Breast epithelium (tissue), 3 donors: ENCODE results near the gene SKOR1.

ENCODE experiments used
- POLR2A ChIP-seq: fragments of 450-650 bp; IDR thresholded peaks from one replicate; pipeline ENCODE4 v1.6.1; 2016; ENCODE audit warnings: antibody characterized with exemption, mild to moderate bottlenecking, moderate library complexity
- TF ChIP-seq, protein P1 (sequence below), 3 donors: fragments of 450-650 bp; IDR thresholded peaks; one replicate each; pipeline ENCODE4 v1.5.1; 2016 to 2017; ENCODE audit warnings: antibody characterized with exemption in 3 of 3, mild to moderate bottlenecking in 3 of 3, moderate library complexity in 3 of 3

DNA sequence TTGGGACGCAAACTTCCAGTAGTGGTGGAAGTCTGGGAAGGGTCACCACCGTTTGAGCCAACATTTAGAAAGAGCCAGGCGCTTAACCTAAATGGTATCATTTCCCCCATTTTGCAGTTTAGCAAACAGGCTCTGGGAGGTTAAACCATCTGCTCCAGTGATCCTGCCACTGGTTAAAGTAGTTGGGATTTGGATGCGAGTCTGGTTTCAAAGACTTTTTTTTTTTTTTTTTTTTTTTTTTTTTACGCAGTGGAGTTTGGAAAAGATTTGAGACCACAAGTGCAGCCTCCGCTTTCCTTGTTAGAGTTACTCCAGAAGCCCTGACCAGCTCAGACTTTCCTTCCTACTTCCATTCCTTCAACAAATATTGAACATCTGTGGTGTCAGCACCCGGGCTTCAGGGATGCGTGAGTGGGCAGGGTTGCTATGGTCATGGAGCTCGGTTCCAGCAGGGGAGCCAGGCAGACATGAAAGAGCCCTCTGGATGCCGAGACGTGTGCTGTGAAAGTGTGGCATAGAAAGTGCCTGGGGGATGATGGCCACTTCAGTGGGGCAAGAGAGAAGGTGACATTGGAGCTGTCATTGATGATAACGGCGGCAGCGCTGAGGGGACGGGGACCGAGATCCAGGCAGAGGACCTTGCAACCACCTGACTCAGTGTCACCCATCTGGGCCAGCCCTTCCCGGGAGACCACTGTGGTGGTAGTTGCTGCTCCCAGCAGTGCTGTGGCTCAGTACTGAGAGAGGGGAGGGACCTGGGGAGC is 15.6 kb downstream of the SKOR1 start:
- TF ChIP-seq, protein P1, sequence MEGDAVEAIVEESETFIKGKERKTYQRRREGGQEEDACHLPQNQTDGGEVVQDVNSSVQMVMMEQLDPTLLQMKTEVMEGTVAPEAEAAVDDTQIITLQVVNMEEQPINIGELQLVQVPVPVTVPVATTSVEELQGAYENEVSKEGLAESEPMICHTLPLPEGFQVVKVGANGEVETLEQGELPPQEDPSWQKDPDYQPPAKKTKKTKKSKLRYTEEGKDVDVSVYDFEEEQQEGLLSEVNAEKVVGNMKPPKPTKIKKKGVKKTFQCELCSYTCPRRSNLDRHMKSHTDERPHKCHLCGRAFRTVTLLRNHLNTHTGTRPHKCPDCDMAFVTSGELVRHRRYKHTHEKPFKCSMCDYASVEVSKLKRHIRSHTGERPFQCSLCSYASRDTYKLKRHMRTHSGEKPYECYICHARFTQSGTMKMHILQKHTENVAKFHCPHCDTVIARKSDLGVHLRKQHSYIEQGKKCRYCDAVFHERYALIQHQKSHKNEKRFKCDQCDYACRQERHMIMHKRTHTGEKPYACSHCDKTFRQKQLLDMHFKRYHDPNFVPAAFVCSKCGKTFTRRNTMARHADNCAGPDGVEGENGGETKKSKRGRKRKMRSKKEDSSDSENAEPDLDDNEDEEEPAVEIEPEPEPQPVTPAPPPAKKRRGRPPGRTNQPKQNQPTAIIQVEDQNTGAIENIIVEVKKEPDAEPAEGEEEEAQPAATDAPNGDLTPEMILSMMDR (IDR thresholded peaks at IDR 0.05), result no peak
- no peak for TF ChIP-seq POLR2A
